Measurements from ENCODE around the gene TSBP1.
A peak's percentile ranks its signal among the peaks of the same experiment; 100 is the strongest.

Gene TSBP1, protein sequence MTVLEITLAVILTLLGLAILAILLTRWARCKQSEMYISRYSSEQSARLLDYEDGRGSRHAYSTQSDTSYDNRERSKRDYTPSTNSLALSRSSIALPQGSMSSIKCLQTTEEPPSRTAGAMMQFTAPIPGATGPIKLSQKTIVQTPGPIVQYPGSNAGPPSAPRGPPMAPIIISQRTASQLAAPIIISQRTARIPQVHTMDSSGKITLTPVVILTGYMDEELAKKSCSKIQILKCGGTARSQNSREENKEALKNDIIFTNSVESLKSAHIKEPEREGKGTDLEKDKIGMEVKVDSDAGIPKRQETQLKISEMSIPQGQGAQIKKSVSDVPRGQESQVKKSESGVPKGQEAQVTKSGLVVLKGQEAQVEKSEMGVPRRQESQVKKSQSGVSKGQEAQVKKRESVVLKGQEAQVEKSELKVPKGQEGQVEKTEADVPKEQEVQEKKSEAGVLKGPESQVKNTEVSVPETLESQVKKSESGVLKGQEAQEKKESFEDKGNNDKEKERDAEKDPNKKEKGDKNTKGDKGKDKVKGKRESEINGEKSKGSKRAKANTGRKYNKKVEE
- total RNA-seq = 0 reads per million in 2 donors

DNA sequence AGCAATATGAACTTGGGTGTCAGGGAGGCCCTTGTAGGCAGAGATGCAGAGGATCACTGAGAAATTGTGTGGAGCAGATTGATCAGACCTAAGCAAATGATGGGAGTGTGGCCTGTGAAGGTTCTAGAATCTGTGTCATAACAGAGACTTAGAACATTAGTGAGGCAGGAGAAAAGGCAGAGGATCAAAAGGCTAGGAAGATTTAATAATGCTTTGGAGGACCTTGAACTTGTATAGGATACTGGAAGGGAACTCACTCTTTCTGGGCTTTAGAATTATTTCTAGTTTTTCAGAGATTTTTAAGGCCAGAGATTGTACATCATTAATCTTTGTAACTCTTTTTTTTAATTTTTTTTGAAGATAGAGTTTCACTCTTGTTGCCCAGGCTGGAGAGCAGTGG lies at the start of gene TSBP1:
Gene TSBP1 (minus strand): TSS at position 101 of the 400 bp plus-strand sequence. CDS start 197 bp downstream, outside the sequence.
- DNase-seq = no peak

- DNase-seq = no peak
Observed at GRCh38 chr6:32416036-32416435, 44.3 kb upstream of the TSBP1 start.

GRCh38 chr6:32415521-32416019 lies 43.9 kb upstream of the TSBP1 start:
- peak; percentile 69 for DNase-seq

GRCh38 chr6:32413427-32414047 lies 41.8 kb upstream of the TSBP1 start:
- peak; percentile 90 for DNase-seq

DNA sequence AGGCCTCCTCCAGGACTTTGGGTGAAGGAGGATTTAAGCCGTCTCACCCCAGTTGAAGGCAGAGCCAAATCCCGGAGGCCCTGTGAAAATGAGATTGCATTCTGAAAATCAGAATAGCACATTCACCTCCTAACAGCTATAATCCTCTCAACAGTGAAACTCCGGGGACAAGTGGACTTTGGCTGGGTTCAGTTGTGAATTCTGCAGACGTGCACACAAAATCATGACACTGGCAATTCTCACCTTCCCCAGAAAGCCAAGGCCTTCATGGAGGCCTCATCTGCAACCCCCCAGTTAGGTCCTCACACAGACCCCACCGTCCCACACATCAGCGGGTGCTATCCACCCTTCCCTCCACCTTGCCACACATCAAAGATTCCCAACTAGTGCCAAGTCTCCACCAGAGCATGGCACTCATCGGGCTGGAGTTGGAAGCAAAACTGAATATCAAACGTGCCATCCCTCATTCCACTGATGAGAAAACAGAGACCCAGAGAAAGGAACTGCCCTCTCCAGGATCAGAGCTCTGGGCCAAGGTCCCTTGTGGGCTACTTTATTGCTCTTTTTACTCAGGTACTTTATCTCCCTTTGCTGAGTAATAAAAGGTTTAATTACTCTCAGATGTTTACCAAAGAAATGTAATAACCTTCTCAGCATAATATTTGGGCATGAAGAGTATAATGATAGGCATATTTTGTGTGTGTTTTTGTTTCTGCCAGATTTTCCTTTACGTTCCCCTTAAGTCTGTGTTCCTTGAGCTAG lies 40.0 kb upstream of the TSBP1 start:
- DNase-seq = no peak

DNA sequence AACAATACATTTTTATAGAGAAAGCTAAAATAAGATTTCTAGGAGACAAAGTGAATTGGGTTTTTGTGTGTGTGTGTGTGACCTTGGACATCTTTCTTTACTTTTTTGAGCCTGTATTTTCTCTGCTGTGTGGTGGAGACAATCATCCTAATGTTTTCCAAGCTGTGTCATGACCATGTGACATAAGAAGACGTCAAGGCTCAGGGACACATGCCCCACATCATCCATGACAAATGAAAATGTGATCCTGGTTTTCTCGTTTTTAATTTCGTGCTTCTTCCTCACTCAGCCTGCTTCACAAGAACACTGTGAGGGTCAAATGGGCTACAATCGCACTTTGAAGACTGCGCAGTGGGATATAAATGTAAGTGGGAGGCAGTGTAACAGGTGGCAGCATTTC lies 39.2 kb upstream of the TSBP1 start:
- DNase-seq = no peak

DNA sequence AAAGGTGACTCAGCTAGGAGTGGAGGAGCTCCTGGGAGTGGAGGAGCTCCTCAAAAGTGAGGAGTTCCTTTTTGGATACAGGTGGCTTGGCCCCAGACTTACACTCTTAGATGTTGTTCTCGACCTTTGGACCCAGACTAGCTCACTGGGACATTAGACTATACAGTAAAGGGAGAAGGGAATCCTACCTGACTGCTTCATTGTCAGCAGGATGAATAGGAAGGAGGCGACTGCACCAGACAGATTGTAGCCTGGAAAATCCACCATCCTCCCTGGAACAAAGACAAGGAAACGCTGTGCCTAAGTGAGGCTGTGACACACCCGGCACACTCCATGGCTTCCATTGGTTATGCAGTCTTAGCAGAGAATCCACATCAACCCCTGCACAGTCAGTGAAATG lies 35.2 kb upstream of the TSBP1 start, which contains the start of gene BTNL2:
Gene BTNL2 (minus strand): TSS at position 325 of the 400 bp plus-strand sequence. CDS start 58 bp downstream, at position 267.
- DNase-seq = no peak

GRCh38 chr6:32406197-32406596 lies 34.5 kb upstream of the TSBP1 start:
- DNase-seq = no peak

GRCh38 chr6:32405656-32406055 lies 34.0 kb upstream of the TSBP1 start:
- DNase-seq = no peak

DNA sequence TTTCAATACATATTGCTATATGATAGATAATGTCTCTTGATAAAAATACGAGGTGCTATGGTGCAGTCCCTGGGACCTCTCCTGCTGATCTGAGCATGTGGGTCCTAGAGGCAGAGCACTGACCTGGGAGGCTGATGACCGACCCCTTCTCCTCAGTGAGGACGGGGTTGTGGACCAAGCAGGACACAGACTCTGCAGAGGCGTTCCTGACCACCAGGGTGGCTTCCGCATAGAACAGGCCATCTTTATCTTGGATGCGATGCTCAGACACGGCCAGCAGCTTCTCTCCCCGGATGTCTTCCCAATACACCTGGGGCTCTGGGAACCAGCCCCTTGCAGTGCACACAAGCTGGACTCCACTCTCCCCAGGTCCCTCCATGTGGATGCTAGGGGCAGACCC lies 31.1 kb upstream of the TSBP1 start:
- no peak for DNase-seq

- no peak for DNase-seq
Observed at GRCh38 chr6:32401284-32401963, 29.7 kb upstream of the TSBP1 start.

DNA sequence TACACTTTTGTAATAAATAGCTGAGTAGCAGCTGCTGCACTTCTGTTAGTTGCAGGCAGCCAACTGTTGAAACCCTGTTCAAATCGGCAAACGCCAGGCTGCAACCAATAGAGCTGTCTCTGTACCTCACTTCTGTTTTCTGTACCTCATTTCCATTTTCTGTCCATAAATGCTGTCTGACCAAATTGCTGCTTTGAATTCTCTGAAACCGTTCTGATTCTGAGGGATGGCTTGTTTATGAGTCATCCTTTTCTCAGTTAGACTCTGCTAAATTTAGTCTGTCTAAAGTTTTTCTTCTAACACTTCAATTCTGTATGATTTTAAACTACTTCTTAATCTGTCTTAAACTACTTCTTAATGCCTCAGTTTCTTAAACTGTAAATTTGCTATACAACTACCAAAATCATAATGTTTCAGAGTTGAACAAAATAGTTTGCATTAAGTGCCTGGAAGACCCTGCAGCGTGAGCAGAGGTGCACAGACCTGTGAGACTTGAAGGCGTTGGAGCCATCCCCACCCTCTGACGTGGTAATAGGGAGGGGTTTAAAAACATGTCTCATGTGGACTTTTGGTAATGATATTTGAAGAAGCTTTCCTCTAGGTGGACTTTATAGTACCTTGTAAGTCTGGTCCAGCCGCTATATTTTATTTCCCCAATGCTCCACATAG lies 25.7 kb upstream of the TSBP1 start:
- DNase-seq = no peak

- no peak for DNase-seq
Observed at GRCh38 chr6:32396028-32396427, 24.3 kb upstream of the TSBP1 start.

- DNase-seq = no peak
Observed at GRCh38 chr6:32393665-32394420, 22.1 kb upstream of the TSBP1 start.

- no peak for DNase-seq
Observed at GRCh38 chr6:32391505-32391904, 19.8 kb upstream of the TSBP1 start.

DNA sequence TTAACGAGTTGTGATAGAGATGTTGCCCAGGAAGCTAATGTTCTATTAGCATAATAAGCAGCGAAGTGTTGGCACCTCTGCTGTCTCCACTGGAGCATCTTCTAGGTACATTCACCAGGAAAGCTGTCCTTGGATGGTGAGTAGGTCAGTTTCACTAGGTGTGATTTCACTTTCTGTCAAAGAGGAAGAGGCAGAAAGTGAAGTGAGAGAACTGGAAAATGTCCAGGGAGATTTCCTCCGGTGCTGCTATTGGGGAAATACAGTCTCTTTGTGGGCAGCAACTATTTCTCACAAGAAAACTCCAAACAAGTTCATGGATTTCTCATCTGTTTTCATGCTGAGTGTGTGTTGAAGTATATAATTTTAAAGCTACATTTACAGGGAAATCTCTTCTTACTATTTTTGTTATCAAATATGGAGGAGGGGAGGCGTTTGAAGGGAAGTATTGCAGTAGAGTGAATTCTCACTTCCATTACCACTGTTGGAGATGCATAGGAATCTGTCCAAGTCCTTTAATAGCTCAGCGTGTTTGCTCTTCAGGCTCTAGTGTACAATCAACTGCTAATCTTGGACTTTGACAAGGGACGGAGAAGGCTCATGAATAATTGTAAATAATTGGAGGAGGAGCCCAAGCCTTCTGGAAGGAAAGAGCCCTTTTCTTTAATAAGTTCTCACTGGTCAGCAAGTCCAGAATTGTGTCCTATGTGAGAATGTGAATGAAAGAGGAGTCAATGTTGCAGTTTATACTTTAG lies 16.1 kb upstream of the TSBP1 start:
- no peak for DNase-seq

- DNase-seq = no peak
Observed at GRCh38 chr6:32386040-32386439, 14.3 kb upstream of the TSBP1 start.

GRCh38 chr6:32382757-32383420 lies 11.2 kb upstream of the TSBP1 start:
- DNase-seq = no peak

GRCh38 chr6:32379545-32379944 lies 7.8 kb upstream of the TSBP1 start:
- DNase-seq = no peak
